Smooth muscle cell (in vitro differentiated cells): ENCODE results near the gene MDFIC. TPM values are rescaled to one million over a fixed set of nuclear protein-coding genes. Genes with fewer than 3 reads are reported as not detected.

Source experiments
- DNase-seq: peaks from one replicate; lab custom pipeline; 2025; ENCODE audit not compliant: unreplicated experiment; lab: John Stamatoyannopoulos, UW
- H2AFZ ChIP-seq: fragments of 200-600 bp; sonication (generic); 2 replicates; pipeline ENCODE4 v1.6.0; 2016; ENCODE audit warnings: antibody characterized with exemption, low read depth, mild to moderate bottlenecking
- H3F3A ChIP-seq: fragments of 200-600 bp; sonication (generic); 2 replicates; pipeline ENCODE4 v1.6.0; 2017; ENCODE audit warnings: antibody characterized with exemption, low read depth
- H3K27ac ChIP-seq: fragments of 200-600 bp; sonication (generic); 2 replicates; pipeline ENCODE4 v1.5.1; 2016; ENCODE audit warnings: low read depth, mild to moderate bottlenecking
- H3K27me3 ChIP-seq: fragments of 200-600 bp; sonication (generic); 2 replicates; pipeline ENCODE4 v1.6.1; 2016; ENCODE audit warnings: low read depth, mild to moderate bottlenecking
- H3K36me3 ChIP-seq: fragments of 200-600 bp; sonication (generic); 2 replicates; pipeline ENCODE4 v1.5.1; 2016; ENCODE audit warnings: low read depth
- H3K4me1 ChIP-seq: fragments of 200-600 bp; sonication (generic); 2 replicates; pipeline ENCODE4 v1.5.1; 2016; ENCODE audit warnings: low read depth
- H3K4me2 ChIP-seq: fragments of 200-600 bp; sonication (generic); 2 replicates; pipeline ENCODE4 v1.6.0; 2016; ENCODE audit warnings: mild to moderate bottlenecking
- H3K4me3 ChIP-seq: fragments of 200-600 bp; sonication (generic); 2 replicates; pipeline ENCODE4 v1.5.1; 2016; ENCODE audit warnings: mild to moderate bottlenecking
- H3K79me2 ChIP-seq: fragments of 200-600 bp; sonication (generic); 2 replicates; pipeline ENCODE4 v1.6.0; 2016; ENCODE audit warnings: low read depth, mild to moderate bottlenecking
- H3K9ac ChIP-seq: fragments of 200-600 bp; sonication (generic); 2 replicates; pipeline ENCODE4 v1.6.0; 2016; ENCODE audit warnings: low read depth
- H3K9me3 ChIP-seq: fragments of 200-600 bp; sonication (generic); replicated peaks from 2 replicates; pipeline ENCODE4 v1.5.1; 2016; ENCODE audit warnings: low read depth
- H4K20me1 ChIP-seq: fragments of 200-600 bp; sonication (generic); 2 replicates; pipeline ENCODE4 v1.6.0; 2016; ENCODE audit warnings: low read depth
- WGBS: methylation state at CpG from one replicate; pipeline ENCODE4 v1.1.7; 2016; ENCODE audit warnings: low lambda C conversion rate; 5-methylcytosine and 5-hydroxymethylcytosine counted together
- polyA plus RNA-seq: library from polyadenylated mRNA; unstranded; fragments of >200 nt; fragmentation: Nextera tagmentation; extraction: Ambion mirVana; gene quantifications from 2 replicates; pipeline ENCODE4 v1.2.1, GENCODE V29; 2016
- total RNA-seq: library from RNA; depleted of rRNA; stranded (reverse); fragments of >200 nt; gene quantifications from 2 replicates; pipeline ENCODE4 v1.2.3, GENCODE V29; 2014
- TF ChIP-seq, protein P1 (sequence below): fragments of 200-600 bp; sonication (generic); IDR thresholded peaks from 2 replicates; pipeline ENCODE4 v1.5.1; 2017; ENCODE audit warnings: borderline replicate concordance, mild to moderate bottlenecking, antibody characterized with exemption; ENCODE audit not compliant: insufficient read depth, poor library complexity, severe bottlenecking

The MDFIC gene
- total and polyA plus RNA-seq, 2 experiments from 2014 or later: 17.5 to 37.0 TPM

- H3K27ac ChIP-seq: peak overlapping the region; percentile 79
- peak overlapping the region; percentile 69 for H3K4me2 ChIP-seq
- H3K4me1 ChIP-seq: peaks cover 15% of the 10 kb centered on the region
- H3K36me3 ChIP-seq: no peaks in the 10 kb centered on the region
- H2AFZ ChIP-seq: no peak overlapping the region
- H4K20me1 ChIP-seq: peaks cover 14% of the 10 kb centered on the region
- TF ChIP-seq, protein P1, sequence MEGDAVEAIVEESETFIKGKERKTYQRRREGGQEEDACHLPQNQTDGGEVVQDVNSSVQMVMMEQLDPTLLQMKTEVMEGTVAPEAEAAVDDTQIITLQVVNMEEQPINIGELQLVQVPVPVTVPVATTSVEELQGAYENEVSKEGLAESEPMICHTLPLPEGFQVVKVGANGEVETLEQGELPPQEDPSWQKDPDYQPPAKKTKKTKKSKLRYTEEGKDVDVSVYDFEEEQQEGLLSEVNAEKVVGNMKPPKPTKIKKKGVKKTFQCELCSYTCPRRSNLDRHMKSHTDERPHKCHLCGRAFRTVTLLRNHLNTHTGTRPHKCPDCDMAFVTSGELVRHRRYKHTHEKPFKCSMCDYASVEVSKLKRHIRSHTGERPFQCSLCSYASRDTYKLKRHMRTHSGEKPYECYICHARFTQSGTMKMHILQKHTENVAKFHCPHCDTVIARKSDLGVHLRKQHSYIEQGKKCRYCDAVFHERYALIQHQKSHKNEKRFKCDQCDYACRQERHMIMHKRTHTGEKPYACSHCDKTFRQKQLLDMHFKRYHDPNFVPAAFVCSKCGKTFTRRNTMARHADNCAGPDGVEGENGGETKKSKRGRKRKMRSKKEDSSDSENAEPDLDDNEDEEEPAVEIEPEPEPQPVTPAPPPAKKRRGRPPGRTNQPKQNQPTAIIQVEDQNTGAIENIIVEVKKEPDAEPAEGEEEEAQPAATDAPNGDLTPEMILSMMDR: no peak
- WGBS: 93% methylated on average over 9 of the region's 9 CpGs
- H3K4me3 ChIP-seq: no peak overlapping the region
- peaks cover 83% of the 10 kb centered on the region for H3K79me2 ChIP-seq
- no peak overlapping the region for H3K9ac ChIP-seq
- H3K27me3 ChIP-seq: no peaks in the 10 kb centered on the region
- H3K9me3 ChIP-seq: no peaks in the 10 kb centered on the region
- no peak for DNase-seq
- H3F3A ChIP-seq: no peaks in the 10 kb centered on the region
These were observed 9.7 kb downstream of the MDFIC start for GRCh38 chr7:114931656-114932011.

DNA sequence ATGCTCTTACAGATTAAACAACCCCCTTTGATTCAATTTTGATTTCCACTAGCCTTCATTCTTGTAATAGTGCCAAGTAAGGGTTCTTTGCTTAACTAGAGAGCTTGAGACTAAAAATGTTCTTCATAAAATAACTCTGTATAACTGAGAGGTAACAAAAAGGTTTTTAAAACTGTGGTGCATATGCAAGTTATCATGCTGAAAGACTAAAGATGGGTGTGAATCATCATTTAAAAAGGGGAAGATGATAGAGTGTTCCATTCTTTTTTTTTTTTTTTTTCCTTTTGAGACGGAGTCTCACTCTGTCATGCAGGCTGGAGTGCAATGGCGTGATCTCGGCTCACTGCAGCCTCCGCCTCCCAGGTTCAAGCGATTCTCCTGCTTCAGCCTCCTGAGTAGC, 11.1 kb downstream of the MDFIC start:
- H3K9me3 ChIP-seq: no peaks in the 10 kb centered on the region
- TF ChIP-seq, protein P1: no peak
- peaks cover 14% of the 10 kb centered on the region for H4K20me1 ChIP-seq
- peaks cover 15% of the 10 kb centered on the region for H3K4me1 ChIP-seq
- H3K4me2 ChIP-seq: no peak overlapping the region
- H2AFZ ChIP-seq: no peak overlapping the region
- H3K36me3 ChIP-seq: no peaks in the 10 kb centered on the region
- H3F3A ChIP-seq: no peaks in the 10 kb centered on the region
- no peak overlapping the region for H3K4me3 ChIP-seq
- H3K9ac ChIP-seq: no peak overlapping the region
- no peak for DNase-seq
- WGBS: 91% methylated on average over 5 of the region's 5 CpGs
- no peak overlapping the region for H3K27ac ChIP-seq
- H3K79me2 ChIP-seq: peaks cover 83% of the 10 kb centered on the region
- H3K27me3 ChIP-seq: no peaks in the 10 kb centered on the region

DNA sequence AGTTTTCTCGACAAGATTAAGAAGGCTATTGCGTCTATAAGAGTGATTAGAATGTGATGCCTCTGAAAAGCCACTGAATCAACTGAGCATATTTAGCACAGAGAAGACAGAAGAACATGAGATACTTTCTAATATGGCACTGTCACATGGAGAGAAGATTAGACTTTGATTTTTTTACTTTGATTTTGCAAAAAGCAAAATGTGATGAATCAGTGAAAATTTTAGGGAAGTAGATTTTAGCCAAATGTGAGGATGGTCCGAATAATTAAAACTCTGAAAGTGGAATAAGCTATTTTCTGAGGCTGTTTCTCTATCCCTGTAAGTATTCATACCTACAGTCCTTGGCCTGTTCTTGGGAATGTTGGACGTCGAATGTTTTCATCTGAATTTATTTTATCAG, 11.8 kb downstream of the MDFIC start:
- H3K9ac ChIP-seq: no peak overlapping the region
- no peak for DNase-seq
- TF ChIP-seq, protein P1: no peak
- H3K4me3 ChIP-seq: no peak overlapping the region
- peaks cover 15% of the 10 kb centered on the region for H3K4me1 ChIP-seq
- H3K4me2 ChIP-seq: no peak overlapping the region
- H4K20me1 ChIP-seq: peaks cover 14% of the 10 kb centered on the region
- WGBS: 94% methylated on average over 5 of the region's 5 CpGs
- no peaks in the 10 kb centered on the region for H3K9me3 ChIP-seq
- no peaks in the 10 kb centered on the region for H3K27me3 ChIP-seq
- no peak overlapping the region for H3K27ac ChIP-seq
- H3K79me2 ChIP-seq: peaks cover 83% of the 10 kb centered on the region
- no peaks in the 10 kb centered on the region for H3K36me3 ChIP-seq
- no peak overlapping the region for H2AFZ ChIP-seq
- no peaks in the 10 kb centered on the region for H3F3A ChIP-seq

GRCh38 chr7:114934086-114934485, 12.2 kb downstream of the MDFIC start:
- H3K9me3 ChIP-seq: no peaks in the 10 kb centered on the region
- WGBS: 97% methylated on average over 1 of the region's 1 CpG
- DNase-seq: no peak
- H3K79me2 ChIP-seq: peaks cover 83% of the 10 kb centered on the region
- no peaks in the 10 kb centered on the region for H3K36me3 ChIP-seq
- no peaks in the 10 kb centered on the region for H3K27me3 ChIP-seq
- no peak overlapping the region for H3K27ac ChIP-seq
- no peaks in the 10 kb centered on the region for H3F3A ChIP-seq
- peaks cover 14% of the 10 kb centered on the region for H4K20me1 ChIP-seq
- H3K4me2 ChIP-seq: no peak overlapping the region
- H3K4me1 ChIP-seq: peaks cover 15% of the 10 kb centered on the region
- H2AFZ ChIP-seq: no peak overlapping the region
- TF ChIP-seq, protein P1: no peak
- no peak overlapping the region for H3K4me3 ChIP-seq
- no peak overlapping the region for H3K9ac ChIP-seq
